ENCODE results near the gene ABCA7. TPM values are rescaled to one million over a fixed set of nuclear protein-coding genes. Genes with fewer than 3 reads are reported as not detected.

Gene ABCA7
- total RNA-seq, 1 experiment from 2014 or later = 40.3 TPM

DNA sequence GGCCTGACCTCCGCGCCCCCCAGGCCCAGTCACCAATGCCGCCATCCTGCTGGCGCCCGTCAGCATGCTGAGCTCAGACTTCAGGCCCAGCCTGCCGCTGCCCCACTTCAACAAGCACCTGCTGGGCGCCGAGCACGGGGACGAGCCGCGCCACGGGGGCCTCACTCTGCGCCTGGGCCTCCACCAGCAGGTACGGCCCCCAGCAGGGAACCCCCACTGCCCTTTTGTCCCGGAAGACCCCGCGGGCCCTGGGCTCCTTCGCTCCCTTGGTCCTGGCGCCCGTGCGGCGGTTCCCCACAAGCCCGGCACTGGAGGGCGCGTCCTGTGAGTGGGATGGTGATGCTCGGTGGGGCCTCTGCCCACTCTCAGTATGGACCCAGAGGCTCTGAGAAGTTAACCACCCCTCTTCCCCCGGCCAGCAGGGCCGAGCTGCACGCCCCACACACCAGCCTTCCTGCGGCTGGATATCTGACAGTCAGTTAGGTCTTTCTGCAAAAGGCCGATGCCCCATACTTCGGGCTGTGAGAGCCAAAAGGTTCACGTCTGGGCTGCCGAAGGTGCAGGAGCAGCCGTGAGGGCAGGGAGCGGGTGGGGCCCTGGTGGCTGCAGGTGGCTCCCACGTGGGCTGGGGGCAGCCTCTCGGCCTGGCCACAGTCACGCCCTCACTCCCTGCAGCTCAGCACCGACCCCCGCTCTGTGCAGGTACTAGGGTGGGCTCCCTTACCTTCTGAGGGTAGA lies 47.8 kb upstream of the ABCA7 start (continued):
- TF ChIP-seq, protein P1, sequence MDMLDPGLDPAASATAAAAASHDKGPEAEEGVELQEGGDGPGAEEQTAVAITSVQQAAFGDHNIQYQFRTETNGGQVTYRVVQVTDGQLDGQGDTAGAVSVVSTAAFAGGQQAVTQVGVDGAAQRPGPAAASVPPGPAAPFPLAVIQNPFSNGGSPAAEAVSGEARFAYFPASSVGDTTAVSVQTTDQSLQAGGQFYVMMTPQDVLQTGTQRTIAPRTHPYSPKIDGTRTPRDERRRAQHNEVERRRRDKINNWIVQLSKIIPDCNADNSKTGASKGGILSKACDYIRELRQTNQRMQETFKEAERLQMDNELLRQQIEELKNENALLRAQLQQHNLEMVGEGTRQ (CRISPR knock-in tag; IDR thresholded peaks at IDR 0.05) = no peak
- TF ChIP-seq, protein P2, sequence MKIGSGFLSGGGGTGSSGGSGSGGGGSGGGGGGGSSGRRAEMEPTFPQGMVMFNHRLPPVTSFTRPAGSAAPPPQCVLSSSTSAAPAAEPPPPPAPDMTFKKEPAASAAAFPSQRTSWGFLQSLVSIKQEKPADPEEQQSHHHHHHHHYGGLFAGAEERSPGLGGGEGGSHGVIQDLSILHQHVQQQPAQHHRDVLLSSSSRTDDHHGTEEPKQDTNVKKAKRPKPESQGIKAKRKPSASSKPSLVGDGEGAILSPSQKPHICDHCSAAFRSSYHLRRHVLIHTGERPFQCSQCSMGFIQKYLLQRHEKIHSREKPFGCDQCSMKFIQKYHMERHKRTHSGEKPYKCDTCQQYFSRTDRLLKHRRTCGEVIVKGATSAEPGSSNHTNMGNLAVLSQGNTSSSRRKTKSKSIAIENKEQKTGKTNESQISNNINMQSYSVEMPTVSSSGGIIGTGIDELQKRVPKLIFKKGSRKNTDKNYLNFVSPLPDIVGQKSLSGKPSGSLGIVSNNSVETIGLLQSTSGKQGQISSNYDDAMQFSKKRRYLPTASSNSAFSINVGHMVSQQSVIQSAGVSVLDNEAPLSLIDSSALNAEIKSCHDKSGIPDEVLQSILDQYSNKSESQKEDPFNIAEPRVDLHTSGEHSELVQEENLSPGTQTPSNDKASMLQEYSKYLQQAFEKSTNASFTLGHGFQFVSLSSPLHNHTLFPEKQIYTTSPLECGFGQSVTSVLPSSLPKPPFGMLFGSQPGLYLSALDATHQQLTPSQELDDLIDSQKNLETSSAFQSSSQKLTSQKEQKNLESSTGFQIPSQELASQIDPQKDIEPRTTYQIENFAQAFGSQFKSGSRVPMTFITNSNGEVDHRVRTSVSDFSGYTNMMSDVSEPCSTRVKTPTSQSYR (CRISPR knock-in tag; IDR thresholded peaks at IDR 0.05) = no peak
- peak; percentile 53; the same call in 1 of the 2 replicates for TF ChIP-seq SP1 (CRISPR knock-in tag; conservative IDR thresholded peaks at IDR 0.05)
- no peak for TF ChIP-seq ZNF219 (CRISPR knock-in tag; IDR thresholded peaks at IDR 0.05; ENCODE audit: borderline replicate concordance)
- TF ChIP-seq ZNF263 (CRISPR knock-in tag; IDR thresholded peaks at IDR 0.05; ENCODE audit: low read depth) = no peak
- peak; percentile 18; the same call in 1 of the 2 replicates for TF ChIP-seq RELA (CRISPR knock-in tag; IDR thresholded peaks at IDR 0.05; ENCODE audit: borderline replicate concordance)

DNA sequence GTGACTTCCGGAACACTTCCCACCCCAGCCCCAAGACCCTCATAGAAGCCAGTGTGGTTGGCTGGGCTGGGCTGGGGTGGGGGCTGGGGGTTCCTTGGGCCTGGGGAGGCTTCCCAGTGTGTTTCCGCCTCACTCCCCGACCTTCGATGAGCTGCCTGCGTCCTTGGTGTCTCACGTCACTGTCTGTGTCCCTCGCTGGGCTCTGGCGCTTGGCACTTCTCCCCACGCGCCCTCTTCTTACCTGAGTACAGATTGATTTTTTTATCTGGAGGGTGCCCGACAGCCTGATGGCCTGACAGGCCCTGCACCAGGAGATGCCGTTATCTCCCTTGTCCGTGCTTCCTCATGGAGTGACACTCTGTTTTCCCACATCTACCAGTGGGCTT lies 47.2 kb upstream of the ABCA7 start:
- POLR2A ChIA-PET = no interaction called here
- peaks cover 11% of the 10 kb centered on the region for H3K27me3 Mint-ChIP-seq (ENCODE audit: low read depth)
- H3K9me3 Mint-ChIP-seq = no peaks in the 10 kb centered on the region
- no peak overlapping the region for H3K4me3 Mint-ChIP-seq
- peak overlapping the region; percentile 72 for H3K27ac Mint-ChIP-seq
- no peak for DNase-seq (ENCODE audit: low spot score)
- ATAC-seq = no peak
- TF ChIP-seq ZNF671 (CRISPR knock-in tag; IDR thresholded peaks at IDR 0.05) (no peak), PREB (CRISPR knock-in tag; IDR thresholded peaks at IDR 0.05; ENCODE audit: borderline replicate concordance) (no peak), ZSCAN18 (CRISPR knock-in tag; IDR thresholded peaks at IDR 0.05) (no peak), ZNF219 (CRISPR knock-in tag; IDR thresholded peaks at IDR 0.05; ENCODE audit: borderline replicate concordance) (no peak), SP1 (CRISPR knock-in tag; conservative IDR thresholded peaks at IDR 0.05) (no peak), GRHL2 (CRISPR knock-in tag; IDR thresholded peaks at IDR 0.05; ENCODE audit: insufficient replicate concordance, severe bottlenecking) (no peak), FOXK1 (CRISPR knock-in tag; IDR thresholded peaks at IDR 0.05) (no peak), ZNF396 (CRISPR knock-in tag; IDR thresholded peaks at IDR 0.05; ENCODE audit: borderline replicate concordance) (no peak), NR1H2 (CRISPR knock-in tag; IDR thresholded peaks at IDR 0.05) (no peak), ERG (CRISPR knock-in tag; IDR thresholded peaks at IDR 0.05) (no peak), GTF2I (CRISPR knock-in tag; conservative IDR thresholded peaks at IDR 0.05) (no peak), OVOL2 (CRISPR knock-in tag; IDR thresholded peaks at IDR 0.05; ENCODE audit: borderline replicate concordance) (no peak), ZNF121 (CRISPR knock-in tag; IDR thresholded peaks at IDR 0.05) (no peak)
- TF ChIP-seq, protein P3, sequence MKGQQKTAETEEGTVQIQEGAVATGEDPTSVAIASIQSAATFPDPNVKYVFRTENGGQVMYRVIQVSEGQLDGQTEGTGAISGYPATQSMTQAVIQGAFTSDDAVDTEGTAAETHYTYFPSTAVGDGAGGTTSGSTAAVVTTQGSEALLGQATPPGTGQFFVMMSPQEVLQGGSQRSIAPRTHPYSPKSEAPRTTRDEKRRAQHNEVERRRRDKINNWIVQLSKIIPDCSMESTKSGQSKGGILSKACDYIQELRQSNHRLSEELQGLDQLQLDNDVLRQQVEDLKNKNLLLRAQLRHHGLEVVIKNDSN (CRISPR knock-in tag; IDR thresholded peaks at IDR 0.05) = no peak
- TF ChIP-seq, protein P1 (CRISPR knock-in tag; IDR thresholded peaks at IDR 0.05) = no peak
- TF ChIP-seq, protein P4, sequence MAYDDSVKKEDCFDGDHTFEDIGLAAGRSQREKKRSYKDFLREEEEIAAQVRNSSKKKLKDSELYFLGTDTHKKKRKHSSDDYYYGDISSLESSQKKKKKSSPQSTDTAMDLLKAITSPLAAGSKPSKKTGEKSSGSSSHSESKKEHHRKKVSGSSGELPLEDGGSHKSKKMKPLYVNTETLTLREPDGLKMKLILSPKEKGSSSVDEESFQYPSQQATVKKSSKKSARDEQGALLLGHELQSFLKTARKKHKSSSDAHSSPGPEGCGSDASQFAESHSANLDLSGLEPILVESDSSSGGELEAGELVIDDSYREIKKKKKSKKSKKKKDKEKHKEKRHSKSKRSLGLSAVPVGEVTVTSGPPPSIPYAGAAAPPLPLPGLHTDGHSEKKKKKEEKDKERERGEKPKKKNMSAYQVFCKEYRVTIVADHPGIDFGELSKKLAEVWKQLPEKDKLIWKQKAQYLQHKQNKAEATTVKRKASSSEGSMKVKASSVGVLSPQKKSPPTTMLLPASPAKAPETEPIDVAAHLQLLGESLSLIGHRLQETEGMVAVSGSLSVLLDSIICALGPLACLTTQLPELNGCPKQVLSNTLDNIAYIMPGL (CRISPR knock-in tag; IDR thresholded peaks at IDR 0.05) = no peak
- peaks cover 11% of the 10 kb centered on the region for H3K36me3 Mint-ChIP-seq
- peaks cover 5% of the 10 kb centered on the region; the same call in 1 of the 2 replicates for H3K4me1 Mint-ChIP-seq
- CTCF ChIA-PET = no interaction called here
